PFSK-1 (cell line): Measurements from ENCODE around the gene NUDT5.

ENCODE experiments used
- POLR2AphosphoS5 ChIP-seq: IDR thresholded peaks from 2 replicates; pipeline ENCODE4 v1.6.1; 2012; ENCODE audit warnings: low read depth, mild to moderate bottlenecking, control low read depth, low read length, moderate library complexity
- TAF1 ChIP-seq: IDR thresholded peaks from 2 replicates; pipeline ENCODE4 v1.6.1; 2012; ENCODE audit warnings: low read length, control low read depth, borderline replicate concordance; ENCODE audit not compliant: insufficient read depth

GRCh38 chr10:12156367-12157123 is 39.1 kb downstream of the NUDT5 start:
- TF ChIP-seq POLR2AphosphoS5 (no peak), TAF1 (no peak)
